HUES6 (cell line): ENCODE results near the gene CACNA1C.

Source experiments
- H3K27ac ChIP-seq: 2 replicates; pipeline ENCODE4 v1.7.0; 2013; ENCODE audit warnings: low read depth, mild to moderate bottlenecking, low read length, inconsistent platforms
- H3K27me3 ChIP-seq: 2 replicates; pipeline ENCODE4 v1.6.1; 2013; ENCODE audit warnings: low read length; ENCODE audit not compliant: control insufficient read depth, insufficient read depth
- H3K36me3 ChIP-seq: 2 replicates; pipeline ENCODE4 v1.6.1; 2013; ENCODE audit warnings: low read length; ENCODE audit not compliant: control insufficient read depth, insufficient read depth
- H3K4me1 ChIP-seq: 2 replicates; pipeline ENCODE4 v1.6.1; 2013; ENCODE audit warnings: low read length; ENCODE audit not compliant: control insufficient read depth, insufficient read depth
- H3K4me3 ChIP-seq: 2 replicates; pipeline ENCODE4 v1.5.1; 2013; ENCODE audit warnings: low read depth, low read length
- H3K9ac ChIP-seq: one replicate; pipeline ENCODE4 v1.6.1; 2013; ENCODE audit warnings: mild to moderate bottlenecking, low read length
- H3K9me3 ChIP-seq: 2 replicates; pipeline ENCODE4 v1.6.1; 2013; ENCODE audit warnings: low read depth, low read length; ENCODE audit not compliant: control insufficient read depth, insufficient read depth

The CACNA1C gene

DNA sequence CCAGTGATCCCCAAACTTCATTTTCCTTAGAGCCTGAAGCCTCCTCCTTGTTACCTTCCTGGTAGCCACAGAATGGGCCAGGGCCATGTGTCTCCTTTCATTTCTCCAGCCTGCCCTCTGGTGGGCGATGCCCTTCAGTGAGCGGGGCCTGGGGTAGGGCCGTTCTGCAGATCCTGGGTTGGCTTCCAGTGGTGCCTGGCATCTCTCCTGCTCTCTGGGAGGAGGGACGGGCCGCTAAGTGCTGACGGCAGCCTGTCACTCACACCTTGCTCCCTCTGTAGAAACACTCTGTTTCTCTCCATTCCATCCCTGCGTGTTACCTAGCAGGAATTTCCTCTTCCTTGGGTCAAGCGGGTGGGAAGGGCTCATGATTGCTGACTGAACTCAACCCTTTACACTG is 232.1 kb downstream of the CACNA1C start:
- Histone ChIP-seq H3K9ac (no peak overlapping the region), H3K27ac (no peak overlapping the region), H3K27me3 (no peaks in the 10 kb centered on the region), H3K4me3 (no peak overlapping the region), H3K4me1 (peaks cover 34% of the 10 kb centered on the region), H3K36me3 (no peaks in the 10 kb centered on the region), H3K9me3 (no peaks in the 10 kb centered on the region)

DNA sequence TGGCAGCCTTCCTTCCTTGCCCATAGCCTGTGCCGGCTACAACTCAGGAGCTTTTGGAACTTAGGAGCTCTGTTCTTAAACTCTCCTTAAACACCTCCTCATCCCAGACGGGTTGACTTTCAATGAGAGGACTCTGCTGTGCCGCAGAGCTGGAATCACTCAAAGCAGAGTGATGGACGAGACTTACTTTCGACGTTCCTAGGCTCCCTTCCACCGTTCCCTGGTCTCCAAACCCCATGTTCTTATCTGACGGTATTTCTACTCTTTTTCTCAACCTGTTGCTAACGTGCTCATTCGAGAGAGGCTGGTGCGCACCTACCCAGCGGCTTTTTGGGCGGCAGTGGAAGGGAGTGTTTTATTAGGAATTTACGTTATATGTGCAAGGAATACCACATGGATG is 232.7 kb downstream of the CACNA1C start:
- peaks cover 38% of the 10 kb centered on the region for H3K4me1 ChIP-seq
- no peaks in the 10 kb centered on the region for H3K27me3 ChIP-seq
- no peak overlapping the region for H3K9ac ChIP-seq
- no peak overlapping the region for H3K27ac ChIP-seq
- H3K36me3 ChIP-seq = no peaks in the 10 kb centered on the region
- H3K4me3 ChIP-seq = no peak overlapping the region
- no peaks in the 10 kb centered on the region for H3K9me3 ChIP-seq

DNA sequence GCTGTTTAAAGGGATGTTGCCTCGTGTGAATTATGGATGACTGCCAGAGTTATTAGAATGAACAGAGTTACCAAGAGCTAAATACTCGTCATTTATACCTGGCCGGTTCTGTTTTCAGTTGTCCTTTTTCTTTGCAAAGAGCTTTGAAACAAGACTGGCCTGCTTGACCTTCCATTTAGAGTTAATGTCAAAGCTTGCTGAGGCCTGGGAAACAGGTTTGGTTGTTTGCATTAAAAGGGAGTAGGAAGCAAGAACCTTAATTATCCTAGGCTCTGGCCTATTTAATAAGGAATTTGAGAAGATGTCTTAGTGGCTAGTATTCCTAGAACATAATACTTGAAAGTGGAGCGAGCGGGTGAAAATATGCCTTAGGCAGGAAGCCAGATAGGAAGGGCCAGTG is 233.3 kb downstream of the CACNA1C start:
- peaks cover 40% of the 10 kb centered on the region for H3K4me1 ChIP-seq
- H3K27me3 ChIP-seq = no peaks in the 10 kb centered on the region
- no peak overlapping the region for H3K9ac ChIP-seq
- no peak overlapping the region for H3K4me3 ChIP-seq
- no peak overlapping the region for H3K27ac ChIP-seq
- no peaks in the 10 kb centered on the region for H3K9me3 ChIP-seq
- H3K36me3 ChIP-seq = no peaks in the 10 kb centered on the region

DNA sequence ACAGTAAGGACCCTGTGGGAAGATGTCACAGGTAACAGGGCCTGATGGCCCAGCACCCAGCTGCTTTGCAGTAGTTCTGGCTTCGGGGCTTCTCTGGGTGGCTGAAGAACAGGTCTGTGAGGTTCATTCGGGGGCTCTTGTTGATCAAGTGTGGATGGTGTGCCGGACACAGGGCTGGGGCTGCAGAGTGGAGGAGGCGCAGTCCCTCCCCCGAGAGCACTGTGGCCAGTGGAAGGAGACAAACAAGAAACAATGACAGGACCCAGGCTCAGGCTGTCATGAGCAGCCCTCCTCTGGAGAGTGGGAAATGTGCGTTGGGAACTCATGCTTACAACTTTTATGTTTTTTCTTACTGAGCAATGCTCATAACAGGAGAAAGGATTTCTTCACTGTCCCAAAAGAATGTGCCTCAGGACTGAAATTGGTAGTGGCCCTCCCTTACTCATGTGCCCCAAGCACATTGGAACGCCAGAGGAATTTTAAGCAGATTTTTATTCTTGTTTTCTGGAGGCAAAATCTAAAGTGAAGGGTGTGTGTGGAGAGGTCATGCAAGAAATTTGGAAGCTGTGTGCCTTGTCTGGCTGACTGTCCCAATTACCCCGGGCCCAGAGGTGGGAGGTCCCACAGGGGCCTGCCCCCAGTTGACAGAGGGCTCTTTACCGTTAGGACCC is 233.8 kb downstream of the CACNA1C start:
- H3K27me3 ChIP-seq = no peaks in the 10 kb centered on the region
- no peak overlapping the region for H3K9ac ChIP-seq
- H3K4me3 ChIP-seq = no peak overlapping the region
- no peaks in the 10 kb centered on the region for H3K36me3 ChIP-seq
- no peak overlapping the region for H3K27ac ChIP-seq
- peaks cover 43% of the 10 kb centered on the region for H3K4me1 ChIP-seq
- no peaks in the 10 kb centered on the region for H3K9me3 ChIP-seq

DNA sequence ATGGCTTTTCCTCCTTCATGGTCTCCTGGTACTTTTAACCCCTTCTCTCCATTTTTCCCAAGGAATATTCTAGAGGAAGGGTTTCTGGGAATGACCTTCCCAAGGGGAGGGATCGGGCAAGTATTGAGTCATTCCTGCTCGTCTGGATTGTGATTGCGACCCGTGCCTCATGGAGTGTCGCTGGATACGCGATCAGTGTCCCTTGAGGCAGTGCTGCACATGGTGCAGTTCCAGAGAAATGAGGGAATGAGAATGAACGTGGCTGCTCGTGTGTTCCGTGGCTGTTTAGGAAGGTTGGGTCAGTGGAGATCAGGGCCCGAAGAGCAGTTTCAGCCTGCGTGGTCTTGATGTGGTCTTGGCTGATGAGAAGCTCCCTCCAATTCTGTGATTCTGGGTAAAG is 234.4 kb downstream of the CACNA1C start:
- no peak overlapping the region for H3K9ac ChIP-seq
- H3K4me3 ChIP-seq = no peak overlapping the region
- no peak overlapping the region for H3K27ac ChIP-seq

DNA sequence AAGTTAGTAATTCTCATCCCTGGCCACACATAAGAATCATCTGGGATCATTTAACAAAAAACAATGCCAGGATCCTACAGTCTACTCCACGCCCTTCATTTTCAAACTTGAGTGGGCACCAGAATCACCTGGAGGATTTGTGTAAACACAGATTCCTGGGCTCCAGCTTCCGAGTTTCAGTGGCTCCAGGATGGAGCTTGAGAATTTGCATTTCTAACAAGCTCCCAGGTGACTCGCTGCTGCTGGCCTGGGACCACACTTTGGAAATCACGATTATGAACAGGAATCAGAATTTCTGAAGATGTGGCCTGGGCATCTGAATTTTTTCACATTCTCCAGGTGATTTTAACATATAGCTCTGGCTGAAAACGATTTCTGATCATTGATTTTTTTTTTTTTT is 234.8 kb downstream of the CACNA1C start:
- no peaks in the 10 kb centered on the region for H3K36me3 ChIP-seq
- H3K9me3 ChIP-seq = no peaks in the 10 kb centered on the region
- H3K4me1 ChIP-seq = peaks cover 40% of the 10 kb centered on the region
- no peak overlapping the region for H3K27ac ChIP-seq
- H3K9ac ChIP-seq = no peak overlapping the region
- H3K27me3 ChIP-seq = no peaks in the 10 kb centered on the region
- no peak overlapping the region for H3K4me3 ChIP-seq

More for the DNA sequence above, 234.4 kb downstream of the CACNA1C start:
- no peaks in the 10 kb centered on the region for H3K27me3 ChIP-seq
- H3K36me3 ChIP-seq = no peaks in the 10 kb centered on the region
- H3K9me3 ChIP-seq = no peaks in the 10 kb centered on the region
- H3K4me1 ChIP-seq = peaks cover 43% of the 10 kb centered on the region

DNA sequence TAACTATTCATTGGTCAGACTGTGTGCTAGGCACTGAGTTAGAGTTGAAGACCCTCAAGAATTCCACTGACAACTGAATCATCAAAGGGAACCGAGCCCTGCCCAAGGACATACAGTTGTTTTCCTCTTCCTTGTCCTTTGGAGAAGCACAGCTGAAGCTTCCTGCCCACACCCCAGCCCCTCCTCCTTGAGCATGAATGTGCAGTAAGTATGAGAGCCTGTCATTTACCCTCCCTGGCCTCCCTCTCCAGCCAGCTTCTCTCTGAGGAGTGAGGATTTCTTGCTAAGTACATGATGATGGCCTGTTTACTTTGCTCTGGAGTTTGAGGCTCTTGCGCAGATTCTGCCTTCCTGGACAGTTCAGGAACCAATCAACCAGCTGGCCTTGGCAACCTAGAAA is 235.2 kb downstream of the CACNA1C start:
- no peaks in the 10 kb centered on the region for H3K27me3 ChIP-seq
- no peak overlapping the region for H3K9ac ChIP-seq
- H3K9me3 ChIP-seq = no peaks in the 10 kb centered on the region
- H3K4me1 ChIP-seq = peaks cover 38% of the 10 kb centered on the region
- H3K36me3 ChIP-seq = no peaks in the 10 kb centered on the region
- no peak overlapping the region for H3K27ac ChIP-seq
- no peak overlapping the region for H3K4me3 ChIP-seq

DNA sequence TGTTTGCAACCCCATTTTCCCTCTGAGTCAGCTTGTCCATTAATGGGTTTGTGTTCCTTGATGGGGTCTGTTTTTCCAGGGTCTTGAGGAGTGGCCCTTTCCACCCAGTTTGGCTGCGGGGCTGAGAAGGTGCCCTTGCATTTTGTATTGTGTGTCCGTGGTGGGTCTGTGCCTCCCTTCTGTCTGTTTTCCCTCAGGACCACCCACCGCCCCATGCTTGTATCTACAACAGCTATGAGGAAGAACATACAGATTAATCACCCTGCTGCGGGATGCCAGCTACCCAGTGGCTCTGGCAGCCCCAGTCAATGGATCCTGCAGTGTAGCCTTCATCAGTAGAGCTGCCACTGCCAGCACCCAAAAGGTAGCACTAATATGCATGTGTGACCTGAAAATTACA is 235.7 kb downstream of the CACNA1C start:
- Histone ChIP-seq H3K4me3 (no peak overlapping the region), H3K9me3 (no peaks in the 10 kb centered on the region), H3K9ac (no peak overlapping the region), H3K36me3 (no peaks in the 10 kb centered on the region), H3K4me1 (peaks cover 38% of the 10 kb centered on the region), H3K27ac (no peak overlapping the region), H3K27me3 (no peaks in the 10 kb centered on the region)

DNA sequence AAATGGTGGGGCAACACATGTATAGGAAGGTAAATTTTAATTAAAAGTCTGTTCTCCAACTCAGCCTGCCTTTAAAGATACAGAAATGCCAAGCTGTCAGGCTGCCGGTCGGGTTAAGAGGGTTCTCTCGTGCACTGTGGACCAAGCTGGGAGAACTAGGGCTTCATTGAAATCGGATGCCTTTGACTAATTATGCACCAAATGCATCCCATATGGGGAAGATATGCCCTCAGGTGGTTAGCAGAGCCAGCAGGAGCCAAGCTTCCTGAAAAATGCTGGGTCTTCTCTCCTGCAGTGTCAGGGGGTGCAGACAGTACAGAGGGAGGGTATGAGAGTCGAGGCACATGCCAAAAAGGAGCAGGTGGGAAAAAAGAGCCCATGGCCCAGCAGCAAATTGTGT is 236.1 kb downstream of the CACNA1C start:
- Histone ChIP-seq H3K27me3 (no peaks in the 10 kb centered on the region), H3K9me3 (no peaks in the 10 kb centered on the region), H3K4me1 (peaks cover 38% of the 10 kb centered on the region), H3K9ac (no peak overlapping the region), H3K36me3 (no peaks in the 10 kb centered on the region), H3K27ac (no peak overlapping the region), H3K4me3 (no peak overlapping the region)

DNA sequence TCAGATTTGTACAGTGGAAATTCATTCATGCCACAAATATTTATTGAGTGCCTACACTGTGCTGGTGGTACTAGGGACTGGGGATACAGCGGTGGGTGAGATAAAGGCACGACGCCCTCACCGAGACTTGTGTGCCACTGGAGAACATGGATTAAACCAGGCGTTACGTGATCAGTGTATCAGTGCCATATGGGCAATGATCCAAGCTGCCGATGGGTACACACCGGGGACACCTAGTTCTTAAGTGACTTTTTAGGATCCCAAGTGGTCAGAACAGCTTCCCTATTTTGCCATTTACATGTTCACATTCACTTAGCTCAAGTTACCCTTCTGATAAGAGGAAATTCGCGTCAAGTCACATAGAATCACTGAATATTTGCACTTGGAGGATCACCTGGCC is 236.7 kb downstream of the CACNA1C start:
- Histone ChIP-seq H3K9me3 (no peaks in the 10 kb centered on the region), H3K4me3 (no peak overlapping the region), H3K27me3 (no peaks in the 10 kb centered on the region), H3K36me3 (no peaks in the 10 kb centered on the region), H3K4me1 (peaks cover 37% of the 10 kb centered on the region), H3K9ac (no peak overlapping the region), H3K27ac (no peak overlapping the region)

DNA sequence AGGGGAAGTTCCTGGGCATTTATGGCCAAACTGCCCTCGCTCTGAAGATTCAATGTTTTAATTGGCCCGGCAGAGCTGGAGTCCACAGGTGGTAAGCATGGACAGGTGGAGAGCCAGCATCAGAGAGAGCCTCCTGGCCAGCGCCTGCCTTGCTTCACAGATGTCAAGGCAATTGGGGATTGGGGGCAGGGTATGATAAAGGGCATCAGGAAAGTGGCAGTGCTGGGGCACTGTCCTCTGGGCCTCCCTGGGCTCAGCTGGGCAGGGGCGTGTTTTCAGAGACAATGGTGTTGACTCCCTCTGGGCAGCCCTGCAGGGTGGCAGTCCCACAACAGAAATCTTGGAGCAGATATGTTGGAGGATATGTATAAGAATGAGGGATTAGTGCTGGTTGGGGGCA is 237.3 kb downstream of the CACNA1C start:
- Histone ChIP-seq H3K9me3 (no peaks in the 10 kb centered on the region), H3K27ac (no peak overlapping the region), H3K27me3 (no peaks in the 10 kb centered on the region), H3K4me3 (no peak overlapping the region), H3K36me3 (no peaks in the 10 kb centered on the region), H3K9ac (no peak overlapping the region), H3K4me1 (peaks cover 38% of the 10 kb centered on the region)
